HL-60 (cell line): ENCODE results near the gene SERPINB1.

ENCODE experiments used
- DNase-seq, 2 experiments: peaks; one replicate each; pipeline ENCODE4 v3.0.0-alpha.2; 2010 to 2020; ENCODE audit warnings: low read depth in 1 of 2, low spot score in 1 of 2
- H3K27ac ChIP-seq: fragments of 250-450 bp; sonication (Bioruptor Pico); replicated peaks from 2 replicates; pipeline ENCODE4 v1.5.1; 2020; ENCODE audit warnings: mild to moderate bottlenecking, moderate library complexity
- H3K27me3 ChIP-seq: fragments of 250-450 bp; sonication (Bioruptor Pico); 2 replicates; pipeline ENCODE4 v1.5.1; 2021; ENCODE audit warnings: mild to moderate bottlenecking, moderate library complexity; ENCODE audit not compliant: insufficient read depth, poor library complexity, severe bottlenecking
- H3K4me3 ChIP-seq: replicated peaks from 2 replicates; pipeline ENCODE4 v1.5.1; 2011; ENCODE audit warnings: mild to moderate bottlenecking, control low read depth, low read length; ENCODE audit not compliant: insufficient read depth
- GABPA ChIP-seq: IDR thresholded peaks from 2 replicates; pipeline ENCODE4 v1.6.1; 2012; ENCODE audit warnings: low read depth
- POLR2AphosphoS5 ChIP-seq: IDR thresholded peaks from 2 replicates; pipeline ENCODE4 v1.6.1; 2012; ENCODE audit warnings: low read depth
- SPI1 ChIP-seq: IDR thresholded peaks from 2 replicates; pipeline ENCODE4 v1.6.1; 2012; ENCODE audit warnings: low read depth, mild to moderate bottlenecking, borderline replicate concordance
- TF ChIP-seq, protein P1 (sequence below): IDR thresholded peaks from one replicate; pipeline ENCODE4 v1.5.1; 2011; ENCODE audit warnings: low read length, control low read depth, inconsistent platforms; ENCODE audit not compliant: insufficient read depth
- TF ChIP-seq, protein P2 (sequence below): IDR thresholded peaks from 2 replicates; pipeline ENCODE4 v1.6.1; 2012; ENCODE audit warnings: low read depth; ENCODE audit not compliant: insufficient replicate concordance

Gene SERPINB1

DNA sequence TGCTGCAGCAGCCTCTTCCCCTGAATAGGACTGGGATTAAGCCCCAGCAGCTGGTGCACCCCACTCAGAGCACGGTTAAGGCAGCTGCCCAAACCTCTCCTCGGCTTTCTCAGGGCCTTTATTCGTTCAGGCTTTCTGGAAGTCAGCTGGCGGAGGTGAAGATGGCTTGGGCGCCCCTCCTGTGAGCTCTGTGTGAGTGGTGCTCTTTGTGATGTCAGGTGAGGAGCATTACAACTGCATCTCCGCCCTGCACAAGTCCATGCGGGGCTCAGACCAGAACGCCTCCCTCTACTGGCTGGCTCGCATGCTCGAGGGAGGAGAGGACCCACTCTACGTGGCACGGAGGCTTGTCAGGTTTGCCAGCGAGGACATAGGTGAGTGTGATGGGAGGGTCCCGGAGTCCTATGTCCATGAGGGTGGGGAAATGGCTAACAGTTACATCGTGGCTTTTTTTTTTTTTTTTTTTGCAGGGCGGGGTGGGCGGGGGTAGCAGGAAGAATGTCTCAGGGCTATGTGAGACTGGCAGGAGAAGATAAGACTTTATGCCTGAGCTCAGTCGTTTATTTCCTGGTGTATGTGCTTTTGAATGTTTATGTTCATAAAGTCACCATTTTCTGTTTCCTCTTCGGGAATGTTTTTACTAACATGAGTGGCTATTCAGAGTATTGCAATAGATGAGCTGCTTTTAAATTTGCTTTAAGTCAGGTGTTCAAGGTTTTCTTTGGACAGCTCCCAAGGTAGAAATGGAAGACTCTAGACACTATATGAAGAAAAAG lies 58.3 kb downstream of the SERPINB1 start:
- no peak overlapping the region for H3K4me3 ChIP-seq
- no peaks in the 10 kb centered on the region for H3K27me3 ChIP-seq
- TF ChIP-seq, protein P1, sequence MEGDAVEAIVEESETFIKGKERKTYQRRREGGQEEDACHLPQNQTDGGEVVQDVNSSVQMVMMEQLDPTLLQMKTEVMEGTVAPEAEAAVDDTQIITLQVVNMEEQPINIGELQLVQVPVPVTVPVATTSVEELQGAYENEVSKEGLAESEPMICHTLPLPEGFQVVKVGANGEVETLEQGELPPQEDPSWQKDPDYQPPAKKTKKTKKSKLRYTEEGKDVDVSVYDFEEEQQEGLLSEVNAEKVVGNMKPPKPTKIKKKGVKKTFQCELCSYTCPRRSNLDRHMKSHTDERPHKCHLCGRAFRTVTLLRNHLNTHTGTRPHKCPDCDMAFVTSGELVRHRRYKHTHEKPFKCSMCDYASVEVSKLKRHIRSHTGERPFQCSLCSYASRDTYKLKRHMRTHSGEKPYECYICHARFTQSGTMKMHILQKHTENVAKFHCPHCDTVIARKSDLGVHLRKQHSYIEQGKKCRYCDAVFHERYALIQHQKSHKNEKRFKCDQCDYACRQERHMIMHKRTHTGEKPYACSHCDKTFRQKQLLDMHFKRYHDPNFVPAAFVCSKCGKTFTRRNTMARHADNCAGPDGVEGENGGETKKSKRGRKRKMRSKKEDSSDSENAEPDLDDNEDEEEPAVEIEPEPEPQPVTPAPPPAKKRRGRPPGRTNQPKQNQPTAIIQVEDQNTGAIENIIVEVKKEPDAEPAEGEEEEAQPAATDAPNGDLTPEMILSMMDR, result no peak
- TF ChIP-seq SPI1 (no peak), GABPA (no peak), POLR2AphosphoS5 (no peak)
- TF ChIP-seq, protein P2, sequence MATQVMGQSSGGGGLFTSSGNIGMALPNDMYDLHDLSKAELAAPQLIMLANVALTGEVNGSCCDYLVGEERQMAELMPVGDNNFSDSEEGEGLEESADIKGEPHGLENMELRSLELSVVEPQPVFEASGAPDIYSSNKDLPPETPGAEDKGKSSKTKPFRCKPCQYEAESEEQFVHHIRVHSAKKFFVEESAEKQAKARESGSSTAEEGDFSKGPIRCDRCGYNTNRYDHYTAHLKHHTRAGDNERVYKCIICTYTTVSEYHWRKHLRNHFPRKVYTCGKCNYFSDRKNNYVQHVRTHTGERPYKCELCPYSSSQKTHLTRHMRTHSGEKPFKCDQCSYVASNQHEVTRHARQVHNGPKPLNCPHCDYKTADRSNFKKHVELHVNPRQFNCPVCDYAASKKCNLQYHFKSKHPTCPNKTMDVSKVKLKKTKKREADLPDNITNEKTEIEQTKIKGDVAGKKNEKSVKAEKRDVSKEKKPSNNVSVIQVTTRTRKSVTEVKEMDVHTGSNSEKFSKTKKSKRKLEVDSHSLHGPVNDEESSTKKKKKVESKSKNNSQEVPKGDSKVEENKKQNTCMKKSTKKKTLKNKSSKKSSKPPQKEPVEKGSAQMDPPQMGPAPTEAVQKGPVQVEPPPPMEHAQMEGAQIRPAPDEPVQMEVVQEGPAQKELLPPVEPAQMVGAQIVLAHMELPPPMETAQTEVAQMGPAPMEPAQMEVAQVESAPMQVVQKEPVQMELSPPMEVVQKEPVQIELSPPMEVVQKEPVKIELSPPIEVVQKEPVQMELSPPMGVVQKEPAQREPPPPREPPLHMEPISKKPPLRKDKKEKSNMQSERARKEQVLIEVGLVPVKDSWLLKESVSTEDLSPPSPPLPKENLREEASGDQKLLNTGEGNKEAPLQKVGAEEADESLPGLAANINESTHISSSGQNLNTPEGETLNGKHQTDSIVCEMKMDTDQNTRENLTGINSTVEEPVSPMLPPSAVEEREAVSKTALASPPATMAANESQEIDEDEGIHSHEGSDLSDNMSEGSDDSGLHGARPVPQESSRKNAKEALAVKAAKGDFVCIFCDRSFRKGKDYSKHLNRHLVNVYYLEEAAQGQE, result no peak
- no peak for DNase-seq
- H3K27ac ChIP-seq, result no peak overlapping the region

DNA sequence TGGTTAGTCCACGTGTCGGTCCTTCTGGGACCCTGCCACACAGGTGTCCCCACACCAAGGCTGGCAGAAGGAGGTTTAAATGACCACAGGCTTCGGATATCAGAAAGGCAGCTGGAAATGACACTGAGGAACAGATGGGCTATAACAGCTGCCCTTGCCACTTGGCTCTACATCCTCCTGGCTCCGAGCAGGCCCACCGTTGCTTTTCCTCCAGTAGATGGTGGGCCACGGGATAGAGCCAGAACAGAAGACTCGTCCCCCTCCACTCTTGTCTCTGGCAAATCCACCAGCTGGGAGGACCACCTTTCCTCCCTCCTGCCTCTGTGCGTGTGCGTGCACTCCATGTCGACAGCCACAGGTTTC lies 58.9 kb downstream of the SERPINB1 start:
- DNase-seq, result no peak
- Histone ChIP-seq H3K27me3 (no peaks in the 10 kb centered on the region), H3K27ac (no peak overlapping the region), H3K4me3 (no peak overlapping the region)
- TF ChIP-seq GABPA (no peak), SPI1 (no peak), POLR2AphosphoS5 (no peak)
- TF ChIP-seq, protein P1, result no peak
- TF ChIP-seq, protein P2, result no peak

DNA sequence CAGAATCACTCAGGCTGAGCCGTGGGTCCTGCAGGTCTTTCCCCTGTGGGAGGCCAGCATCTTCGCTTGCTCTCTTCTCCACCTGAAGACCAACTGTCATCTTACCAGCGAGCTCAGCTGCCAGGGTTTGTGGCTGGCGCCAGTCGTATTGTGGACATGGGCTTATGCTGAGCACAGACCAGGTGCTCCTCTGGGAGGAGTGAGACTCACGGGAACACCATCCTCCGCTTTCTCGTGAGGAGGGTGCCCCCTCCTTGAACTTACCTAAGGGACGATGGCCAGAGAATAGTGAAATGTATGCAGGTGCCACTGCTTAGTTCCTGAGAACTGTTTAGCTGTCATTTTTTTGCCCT lies 59.3 kb downstream of the SERPINB1 start:
- DNase-seq, result no peak
- Histone ChIP-seq H3K4me3 (no peak overlapping the region), H3K27me3 (no peaks in the 10 kb centered on the region), H3K27ac (no peak overlapping the region)
- TF ChIP-seq POLR2AphosphoS5, result no peak
- no peak for TF ChIP-seq GABPA
- TF ChIP-seq, protein P1, result no peak
- TF ChIP-seq, protein P2, result no peak
- no peak for TF ChIP-seq SPI1
